SH-SY5Y (cell line): ENCODE measurements around the gene ARHGAP9.

ENCODE experiments used
- GATA2 ChIP-seq: IDR thresholded peaks from 2 replicates; pipeline ENCODE4 v1.6.1; 2011; ENCODE audit warnings: mild to moderate bottlenecking, low read depth, low read length
- GATA3 ChIP-seq: IDR thresholded peaks from 2 replicates; pipeline ENCODE4 v1.6.1; 2011; ENCODE audit warnings: low read depth, mild to moderate bottlenecking, low read length, moderate library complexity

DNA sequence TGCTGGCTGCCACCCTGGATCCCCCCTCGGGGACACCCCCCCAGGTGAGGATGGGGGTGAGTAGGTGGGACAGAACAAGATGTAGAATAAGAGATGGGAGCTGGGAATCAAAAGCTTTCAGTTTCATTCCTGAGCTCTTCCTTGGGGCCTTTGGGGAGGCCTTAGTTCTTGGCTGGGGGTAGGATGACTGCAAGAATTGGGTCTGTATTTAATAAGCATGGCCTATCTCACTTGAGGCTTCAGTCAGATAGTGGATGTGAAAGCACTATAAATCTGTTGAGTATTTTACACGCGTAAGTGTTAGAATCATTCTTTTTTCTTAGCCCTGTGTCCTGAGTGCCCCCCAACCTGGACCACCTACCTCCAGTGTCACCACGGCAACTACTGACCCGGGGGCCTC, 47.5 kb upstream of the ARHGAP9 start:
- TF ChIP-seq GATA2, result no peak
- no peak for TF ChIP-seq GATA3
